Esophagus squamous epithelium (tissue), 5 donors: ENCODE data around the gene GATA5. TPM values are rescaled to one million over a fixed set of nuclear protein-coding genes. Genes with fewer than 3 reads are reported as not detected.

Experiments
- DNase-seq: peaks from one replicate; lab custom pipeline; 2025; lab: John Stamatoyannopoulos, UW
- H3K27ac ChIP-seq, 4 donors: fragments of 200-600 bp; sonication (generic); one replicate each; pipeline ENCODE4 v1.5.1; 2016 to 2019; ENCODE audit warnings: mild to moderate bottlenecking in 1 of 4
- H3K27me3 ChIP-seq, 4 donors: fragments of 200-600 bp; sonication (generic); 1 replicate in 3 of 4; 2 replicates in 1 of 4; pipeline versions ENCODE4 v1.5.1 to v1.6.0; 2017 to 2021; ENCODE audit warnings: antibody characterized with exemption in 1 of 4
- H3K36me3 ChIP-seq, 3 donors: fragments of 200-600 bp; sonication (generic); one replicate each; pipeline ENCODE4 v1.5.1; 2016 to 2019
- H3K4me1 ChIP-seq, 3 donors: fragments of 200-600 bp; sonication (generic); one replicate each; pipeline ENCODE4 v1.5.1; 2017 to 2019
- H3K4me3 ChIP-seq, 4 donors: fragments of 200-600 bp; sonication (generic); 1 replicate in 3 of 4; 2 replicates in 1 of 4; pipeline ENCODE4 v1.5.1; 2016 to 2019; ENCODE audit warnings: mild to moderate bottlenecking in 2 of 4, moderate library complexity in 1 of 4
- H3K9me3 ChIP-seq, 3 donors: fragments of 200-600 bp; sonication (generic); one replicate each; pipeline ENCODE4 v1.5.1; 2016 to 2019
- POLR2A ChIP-seq, 4 donors: fragments of 450-650 bp; IDR thresholded peaks; one replicate each; pipeline ENCODE4 v1.6.1; 2017; ENCODE audit warnings: antibody characterized with exemption in 4 of 4, mild to moderate bottlenecking in 4 of 4, moderate library complexity in 3 of 4
- WGBS, 2 donors: methylation state at CpG; one replicate each; pipeline ENCODE4 v1.1.5; 2018; 5-methylcytosine and 5-hydroxymethylcytosine counted together
- intact Hi-C: fragments of 100-400 bp; cut with DNase I; formaldehyde crosslinking; loops from one replicate; pipeline ENCODE4 v1.15.0; 2022
- total RNA-seq, 4 donors: library from RNA; depleted of rRNA; stranded (reverse); fragments of >200 nt; gene quantifications; one replicate each; pipeline ENCODE4 v1.1.0, GENCODE V29; 2016
- TF ChIP-seq, protein P1 (sequence below), 6 experiments: fragments of 450-650 bp in 4 of 6; fragments of 200-600 bp in 2 of 6; sonication (generic) in 2 of 6; IDR thresholded peaks; one replicate each; pipeline ENCODE4 v1.5.1; 2016 to 2019; ENCODE audit warnings: antibody characterized with exemption in 6 of 6, mild to moderate bottlenecking in 4 of 6, moderate library complexity in 4 of 6
- donor health status: DM: yes; HTN: yes; CAD: no.

Gene GATA5
- total RNA-seq, 4 donors from 2014 or later, result 0.19 to 0.85 TPM; not detected in 2

GRCh38 chr20:62474604-62475026, 1.2 kb downstream of the GATA5 start:
- Histone ChIP-seq H3K4me1 (peaks cover 10 to 29% (median 21%) of the 10 kb centered on the region in 3 donors), H3K36me3 (no peaks in the 10 kb centered on the region), H3K9me3 (no peaks in the 10 kb centered on the region), H3K27me3 (peaks cover 32 to 95% (median 35%) of the 10 kb centered on the region in 4 donors), H3K4me3 (peak overlapping the region in 2 of 4 donors; percentile 38 to 58), H3K27ac (no peak overlapping the region)
- DNase-seq, result no peak
- TF ChIP-seq, protein P1, sequence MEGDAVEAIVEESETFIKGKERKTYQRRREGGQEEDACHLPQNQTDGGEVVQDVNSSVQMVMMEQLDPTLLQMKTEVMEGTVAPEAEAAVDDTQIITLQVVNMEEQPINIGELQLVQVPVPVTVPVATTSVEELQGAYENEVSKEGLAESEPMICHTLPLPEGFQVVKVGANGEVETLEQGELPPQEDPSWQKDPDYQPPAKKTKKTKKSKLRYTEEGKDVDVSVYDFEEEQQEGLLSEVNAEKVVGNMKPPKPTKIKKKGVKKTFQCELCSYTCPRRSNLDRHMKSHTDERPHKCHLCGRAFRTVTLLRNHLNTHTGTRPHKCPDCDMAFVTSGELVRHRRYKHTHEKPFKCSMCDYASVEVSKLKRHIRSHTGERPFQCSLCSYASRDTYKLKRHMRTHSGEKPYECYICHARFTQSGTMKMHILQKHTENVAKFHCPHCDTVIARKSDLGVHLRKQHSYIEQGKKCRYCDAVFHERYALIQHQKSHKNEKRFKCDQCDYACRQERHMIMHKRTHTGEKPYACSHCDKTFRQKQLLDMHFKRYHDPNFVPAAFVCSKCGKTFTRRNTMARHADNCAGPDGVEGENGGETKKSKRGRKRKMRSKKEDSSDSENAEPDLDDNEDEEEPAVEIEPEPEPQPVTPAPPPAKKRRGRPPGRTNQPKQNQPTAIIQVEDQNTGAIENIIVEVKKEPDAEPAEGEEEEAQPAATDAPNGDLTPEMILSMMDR (IDR thresholded peaks at IDR 0.05), result no peak
- no peak for TF ChIP-seq POLR2A (IDR thresholded peaks at IDR 0.05)
- intact Hi-C loops, result no loop called here
- WGBS, 2 donors, result 7 to 13% methylated on average over 15 to 16 of the region's 25 CpGs

DNA sequence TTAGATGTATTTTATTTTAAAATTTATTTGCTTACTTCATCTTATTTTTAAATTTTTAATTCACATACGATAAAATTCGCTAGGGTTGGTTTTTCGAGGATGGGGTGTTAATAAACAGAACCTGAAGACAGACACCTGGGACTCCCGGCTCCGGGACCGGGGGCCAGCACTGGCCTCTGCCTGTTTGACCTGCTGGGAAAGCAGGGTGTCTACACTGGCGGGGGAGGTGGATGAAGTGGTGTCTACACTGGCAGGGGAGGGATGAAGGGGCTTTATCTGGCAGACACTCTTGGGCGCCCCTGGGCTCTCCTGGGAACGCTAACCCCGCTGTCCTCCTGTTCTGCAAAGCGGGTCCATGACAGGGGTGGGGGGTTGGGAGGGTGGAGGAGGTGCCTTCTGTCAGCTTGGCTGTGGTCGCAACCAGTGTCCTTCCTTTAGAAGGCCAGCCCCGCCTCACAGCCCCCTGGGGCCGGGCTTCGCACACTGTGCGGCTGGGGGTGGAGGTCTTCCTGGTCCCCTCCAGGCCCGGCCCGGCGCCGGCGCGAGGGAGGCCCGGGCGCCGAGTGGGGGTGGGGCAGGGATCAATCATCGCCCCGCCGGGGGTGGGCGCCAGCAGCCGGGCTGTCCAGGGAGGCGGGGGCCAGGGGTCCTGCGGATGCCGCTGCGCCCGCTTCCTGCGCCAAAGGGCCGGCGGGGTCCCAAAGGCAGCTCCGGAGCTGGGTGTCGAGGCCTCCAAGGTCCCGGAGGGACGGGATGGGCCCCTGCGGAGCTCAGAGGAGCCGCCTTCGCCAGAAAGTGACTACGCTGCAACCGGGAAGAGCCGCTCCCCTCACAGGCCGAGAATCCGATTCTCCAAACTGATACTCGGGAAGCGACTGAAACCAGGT, 1.8 kb downstream of the GATA5 start:
- Histone ChIP-seq H3K27me3 (peaks cover 30 to 95% (median 34%) of the 10 kb centered on the region in 4 donors), H3K4me3 (peak overlapping the region in 1 of 4 donors; percentile 28), H3K4me1 (peaks cover 10 to 29% (median 21%) of the 10 kb centered on the region in 3 donors), H3K27ac (no peak overlapping the region), H3K36me3 (no peaks in the 10 kb centered on the region), H3K9me3 (no peaks in the 10 kb centered on the region)
- intact Hi-C loops, result no loop called here
- 49 to 65% methylated on average over 7 to 9 of the region's 52 CpGs for WGBS, 2 donors
- TF ChIP-seq, protein P1 (IDR thresholded peaks at IDR 0.05), result no peak
- no peak for TF ChIP-seq POLR2A (IDR thresholded peaks at IDR 0.05)
- DNase-seq, result no peak

- no peaks in the 10 kb centered on the region for H3K36me3 ChIP-seq
- no peaks in the 10 kb centered on the region for H3K9me3 ChIP-seq
- TF ChIP-seq POLR2A (IDR thresholded peaks at IDR 0.05), result no peak
- TF ChIP-seq, protein P1 (IDR thresholded peaks at IDR 0.05), result no peak
- H3K27ac ChIP-seq, result no peak overlapping the region
- H3K27me3 ChIP-seq, result peaks cover 29 to 95% (median 32%) of the 10 kb centered on the region in 4 donors
- intact Hi-C loops, result no loop called here
- WGBS, 2 donors, result 40 to 72% methylated on average over 1 to 16 of the region's 30 CpGs
- no peak overlapping the region for H3K4me3 ChIP-seq
- peaks cover 10 to 29% (median 21%) of the 10 kb centered on the region in 3 donors for H3K4me1 ChIP-seq
- no peak for DNase-seq
Measured at GRCh38 chr20:62472941-62473585, 2.7 kb downstream of the GATA5 start.

GRCh38 chr20:62472138-62472940, 3.5 kb downstream of the GATA5 start:
- TF ChIP-seq, protein P1 (IDR thresholded peaks at IDR 0.05), result no peak
- TF ChIP-seq POLR2A (IDR thresholded peaks at IDR 0.05), result no peak
- intact Hi-C loops, result no loop called here

More at GRCh38 chr20:62472138-62472940, 3.5 kb downstream of the GATA5 start:
- no peak for DNase-seq
- H3K9me3 ChIP-seq, result no peaks in the 10 kb centered on the region
- WGBS, 2 donors, result 60 to 67% methylated on average over 3 to 12 of the region's 23 CpGs
- peaks cover 24 to 95% (median 25%) of the 10 kb centered on the region in 4 donors for H3K27me3 ChIP-seq
- H3K4me1 ChIP-seq, result peaks cover 10 to 29% (median 21%) of the 10 kb centered on the region in 3 donors
- no peak overlapping the region for H3K4me3 ChIP-seq
- H3K36me3 ChIP-seq, result no peaks in the 10 kb centered on the region
- H3K27ac ChIP-seq, result no peak overlapping the region
